DMS153 treated with DMSO at 0.1 percent for 48 hours (cell line): ENCODE results near the gene SELENOP.
A peak's percentile ranks its signal among the peaks of the same experiment; 100 is the strongest.
"Not testable (repeated sequence)": the region's sequence is repeated elsewhere in the genome, so short reads cannot be mapped to it uniquely, and the experiment has no call there.

Experiments
- DNase-seq: peaks from one replicate; lab custom pipeline; 2025; ENCODE audit not compliant: unreplicated experiment; lab: John Stamatoyannopoulos, UW

The SELENOP gene

DNA sequence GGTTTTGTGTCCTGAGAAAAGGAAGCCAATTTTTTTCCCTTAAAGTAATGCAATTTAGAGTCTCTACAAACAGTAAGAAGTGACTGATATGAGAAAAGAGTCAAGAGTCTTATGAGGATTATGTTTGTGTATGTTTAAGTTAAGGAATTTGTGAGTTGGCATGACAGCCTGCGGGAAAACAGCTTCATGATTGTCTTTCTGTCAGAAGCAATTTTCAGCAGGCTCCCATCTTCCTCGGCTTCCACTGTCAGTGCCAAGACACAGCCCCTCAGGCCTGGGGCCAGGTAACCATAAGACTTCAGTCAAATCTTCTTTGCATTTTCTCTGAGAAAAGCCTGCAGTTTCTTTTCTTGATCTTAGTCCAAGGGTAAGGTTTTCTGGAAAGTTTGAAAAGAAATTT, 17.0 kb upstream of the SELENOP start:
- no peak for DNase-seq

DNA sequence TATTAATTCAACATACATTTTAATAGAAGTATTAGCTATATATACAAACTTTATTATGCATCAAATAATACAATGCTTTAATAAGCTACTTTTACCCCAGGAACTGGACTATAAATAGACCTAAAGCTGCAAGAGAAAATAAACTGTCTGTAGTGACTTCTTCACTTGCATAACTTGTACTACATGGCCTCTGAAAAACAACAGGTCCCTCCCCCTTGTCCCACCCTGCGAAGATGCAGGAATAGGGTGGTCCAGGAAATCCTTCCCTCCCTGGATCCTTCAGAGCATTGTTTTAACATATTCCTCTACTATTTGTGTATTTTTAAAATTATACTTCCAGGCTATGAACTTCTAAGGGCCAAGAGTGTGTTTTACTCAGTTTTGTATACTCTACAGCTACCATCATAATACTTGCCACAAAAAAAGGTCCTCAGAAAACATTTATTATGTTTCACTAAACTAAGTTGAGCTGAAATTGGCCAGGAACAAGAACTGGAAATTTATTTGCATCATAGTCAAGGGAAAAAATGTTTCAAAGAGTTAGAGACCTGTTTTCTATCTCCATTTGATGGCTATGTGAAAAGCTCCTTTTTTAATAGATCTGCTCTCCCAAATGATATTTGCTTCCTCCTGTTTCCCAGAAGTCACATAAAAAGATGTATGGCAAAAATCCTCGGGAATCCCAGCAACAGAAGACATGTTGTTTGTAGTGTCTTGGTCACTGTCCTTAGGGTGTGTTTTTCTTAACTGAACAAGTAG, 15.2 kb upstream of the SELENOP start:
- no peak for DNase-seq

DNA sequence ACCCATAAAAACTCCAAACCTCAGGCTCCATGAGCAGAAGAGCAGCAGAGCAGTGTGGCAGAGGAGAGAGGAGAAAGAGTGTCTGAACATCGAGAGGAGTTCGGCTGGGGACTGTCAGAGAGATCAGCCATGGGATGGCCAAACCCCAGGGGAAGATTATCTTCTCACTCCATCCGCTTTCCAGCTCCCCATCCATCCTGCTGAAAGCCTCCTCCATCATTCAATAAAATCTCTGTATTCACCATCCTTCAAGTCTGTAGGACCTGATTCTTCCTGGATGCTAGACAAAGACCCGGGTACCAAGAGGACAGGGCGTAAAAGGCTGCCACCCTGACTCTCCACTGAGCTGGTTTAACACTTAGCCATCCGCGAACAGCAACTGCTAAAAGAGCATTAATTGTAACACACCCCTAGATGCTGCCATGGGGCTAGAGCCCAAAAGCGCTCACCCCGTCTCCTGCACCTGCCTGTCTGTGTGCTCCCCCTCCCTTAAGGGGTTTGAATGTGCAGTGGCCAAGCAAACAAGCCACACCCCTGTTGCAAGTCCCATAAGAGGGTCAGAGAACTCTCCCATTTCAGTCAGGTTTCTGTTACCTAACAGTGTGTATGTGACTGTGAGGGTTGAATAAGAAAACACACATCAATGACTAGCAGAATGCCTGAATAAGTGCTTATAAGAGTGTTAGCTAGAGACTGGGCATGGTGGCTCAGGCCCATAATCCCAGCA, 13.9 kb upstream of the SELENOP start:
- peak; percentile 24 for DNase-seq

DNA sequence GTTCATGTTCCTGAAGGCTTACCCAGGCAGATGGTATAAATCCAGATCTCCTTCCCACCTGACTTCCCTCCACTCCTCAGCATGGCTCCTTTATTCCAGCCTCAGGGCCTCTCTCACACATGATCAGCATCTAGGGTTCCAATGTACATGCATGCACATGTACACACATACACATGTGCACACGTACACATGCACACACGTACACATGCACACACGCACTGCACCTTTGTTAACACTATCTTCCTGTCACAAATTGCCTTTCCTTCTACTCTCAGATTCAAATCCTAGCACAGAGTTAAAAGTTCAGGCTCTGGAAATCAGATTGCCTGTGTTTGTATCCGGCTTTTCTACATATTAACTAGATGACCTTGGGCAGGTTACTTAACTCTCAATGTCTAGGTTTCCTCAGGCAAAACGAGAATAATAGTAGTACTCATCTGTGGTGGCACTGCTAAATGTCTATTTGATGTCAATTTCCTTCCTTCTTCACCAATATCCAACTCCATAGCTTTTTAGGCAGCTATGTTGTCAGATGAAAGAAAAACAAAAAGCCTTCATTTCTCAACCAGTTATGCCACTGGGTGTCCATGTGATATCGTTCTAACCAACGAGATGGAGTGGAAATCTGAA, 12.8 kb upstream of the SELENOP start:
- DNase-seq, result no peak

DNA sequence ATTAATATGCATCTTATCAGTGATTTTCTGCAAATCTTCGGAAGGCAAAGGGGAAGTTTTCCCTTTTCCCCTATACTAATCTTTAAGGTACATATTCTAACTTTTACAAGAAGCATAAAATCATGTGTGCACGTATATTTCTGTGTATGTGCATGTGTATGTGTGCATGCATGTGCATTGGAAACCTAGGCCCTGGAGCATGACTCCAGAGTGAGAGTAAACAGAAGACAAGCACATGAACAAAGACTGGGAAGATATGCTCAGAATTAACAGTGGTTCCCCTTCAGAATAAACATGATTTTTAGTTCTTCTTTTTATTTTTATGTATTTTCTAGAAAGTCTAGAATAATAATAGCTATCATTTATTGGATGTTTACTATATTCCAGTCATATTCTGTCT, 10.9 kb upstream of the SELENOP start:
- no peak for DNase-seq

DNA sequence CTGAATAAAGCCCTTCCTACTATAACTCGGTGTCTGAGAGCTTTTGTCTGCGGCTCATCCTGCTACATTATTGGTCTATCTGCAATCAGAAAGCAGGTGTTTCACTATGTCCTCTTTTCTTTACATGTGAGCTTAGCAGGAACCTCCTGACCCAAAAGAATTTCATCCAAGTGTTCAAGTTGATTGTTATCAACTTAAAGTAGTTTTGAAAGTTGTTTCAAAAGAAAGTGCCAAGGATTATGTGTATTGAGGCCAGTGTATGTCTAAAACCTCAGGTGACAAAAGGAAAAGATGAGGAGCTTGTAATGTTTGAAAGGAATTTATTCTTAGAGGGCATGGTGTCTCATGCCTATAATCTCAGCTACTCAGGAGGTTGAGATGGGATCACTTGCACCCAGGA, 8.1 kb upstream of the SELENOP start:
- no peak for DNase-seq

DNA sequence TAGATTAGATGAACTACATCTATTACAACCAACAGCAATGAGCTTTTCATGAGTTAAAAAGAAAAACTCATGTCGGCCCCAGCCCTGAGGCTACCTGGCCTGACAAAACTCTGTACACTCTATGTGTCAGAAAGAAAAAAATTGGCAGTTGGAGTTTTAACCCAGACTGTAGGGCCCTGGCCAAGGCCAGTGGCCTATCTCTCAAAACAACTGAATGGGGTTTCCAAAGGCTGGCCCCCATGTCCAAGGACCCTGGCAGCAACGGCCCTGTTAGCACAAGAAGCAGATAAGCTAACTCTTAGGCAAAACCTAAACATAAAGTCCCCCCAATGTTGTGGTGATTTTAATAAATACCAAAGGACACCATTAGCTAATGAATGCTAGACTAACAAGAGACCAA, 4.9 kb upstream of the SELENOP start:
- not testable (repeated sequence) for DNase-seq

DNA sequence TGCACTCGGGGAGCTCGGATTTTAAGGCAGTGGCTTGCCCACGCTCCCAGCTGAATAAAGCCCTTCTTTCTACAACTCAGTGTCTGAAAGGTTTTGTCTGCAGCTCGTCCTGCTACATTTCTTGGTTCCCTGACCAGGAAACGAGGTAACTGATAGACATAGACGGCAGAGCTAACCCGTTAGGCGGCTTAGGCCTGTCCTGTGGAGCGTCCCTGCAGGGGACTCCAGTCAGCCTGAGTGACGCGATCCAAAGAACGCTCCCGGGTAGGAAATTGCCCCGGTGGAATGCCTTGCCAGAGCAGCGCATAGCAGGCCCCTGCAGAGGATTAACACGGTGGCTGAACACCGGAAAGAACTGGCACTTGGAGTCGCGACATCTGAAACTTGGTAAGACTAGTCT, 1.8 kb upstream of the SELENOP start:
- no peak for DNase-seq

DNA sequence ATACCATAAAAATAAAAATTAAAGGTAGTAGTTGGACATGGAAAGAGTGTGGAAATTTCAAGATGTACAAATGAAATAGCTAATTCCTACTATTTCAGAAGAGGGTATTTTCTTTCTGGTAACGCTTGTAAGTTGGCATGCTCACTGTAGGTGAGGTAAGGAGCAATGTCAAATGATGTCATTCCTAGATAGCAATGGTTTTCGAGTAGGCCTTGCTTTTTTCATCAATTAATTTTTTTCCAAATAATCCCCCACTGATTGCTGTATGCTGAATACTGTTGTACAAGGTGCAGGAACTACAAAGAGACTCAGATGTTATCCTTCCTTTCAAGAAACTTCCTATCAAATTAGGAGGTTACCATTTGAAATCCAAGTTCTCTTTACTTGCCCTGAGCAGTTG, 928 bp upstream of the SELENOP start:
- DNase-seq, result no peak

DNA sequence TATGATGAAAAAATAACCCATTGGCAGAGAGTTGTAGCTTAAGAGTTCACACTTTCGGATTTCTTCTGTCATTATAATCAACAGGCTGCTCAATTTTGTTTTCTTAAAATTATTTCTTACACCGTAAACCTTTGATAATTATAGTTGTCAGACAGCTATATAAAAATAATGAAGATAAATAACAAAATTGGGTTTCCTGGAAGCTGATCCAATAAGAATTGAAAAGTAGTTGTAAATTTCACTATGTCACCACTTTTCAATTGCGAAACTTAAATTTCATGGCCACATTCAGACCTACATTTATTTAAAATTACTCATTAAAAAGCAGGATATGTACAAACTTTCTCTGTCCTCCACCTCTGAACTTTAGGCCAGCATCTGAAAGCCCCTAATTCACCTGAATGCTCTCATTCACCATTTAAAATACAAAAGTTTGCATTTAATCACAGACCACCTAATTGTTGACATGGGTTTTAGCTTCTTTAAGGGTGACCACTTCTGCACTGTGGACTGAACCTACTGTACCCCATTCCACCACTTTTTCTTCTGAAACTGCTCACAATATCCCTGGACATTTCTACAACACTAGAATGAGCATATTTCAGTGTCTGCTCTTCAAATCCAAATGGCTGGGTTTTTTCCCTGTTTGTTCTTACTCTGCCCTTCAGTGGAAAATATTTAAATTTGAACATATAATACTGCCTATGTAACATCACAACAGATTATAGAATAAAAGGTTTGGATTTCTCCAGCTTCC, 680 bp downstream of the SELENOP start:
- DNase-seq, result no peak

DNA sequence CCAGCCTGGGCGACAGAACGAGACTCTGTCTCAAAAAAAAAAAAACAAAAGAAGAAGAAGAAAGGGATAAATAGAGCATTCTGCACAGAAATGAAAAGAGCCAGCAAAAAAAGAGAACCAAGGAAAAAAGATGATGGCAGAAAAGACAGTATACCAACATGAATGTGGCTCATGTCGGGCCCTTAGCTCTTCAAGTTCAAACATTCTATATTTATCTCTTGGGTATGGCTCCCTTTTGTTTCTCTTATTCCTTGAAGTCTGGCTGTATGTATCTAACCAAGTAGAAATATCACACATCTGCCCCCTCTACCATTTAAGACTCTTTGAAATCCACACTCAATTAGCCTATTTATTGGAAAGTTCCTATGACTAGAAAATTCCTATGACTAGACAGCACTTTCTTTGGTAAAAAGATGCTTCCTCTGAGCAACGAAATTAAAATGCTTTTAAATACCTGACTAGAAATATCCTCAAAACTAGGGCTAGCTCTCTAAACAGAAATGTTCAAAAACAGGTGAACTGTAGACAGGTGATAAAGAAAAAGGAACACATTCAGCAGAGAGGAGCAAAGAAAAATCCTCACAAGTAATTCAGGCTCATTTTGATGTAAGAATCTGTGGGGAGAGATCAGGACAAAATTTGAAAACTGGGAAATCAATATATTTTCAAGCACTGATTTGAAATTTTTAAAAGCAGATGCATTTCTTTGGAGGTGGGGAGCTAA, 2.6 kb downstream of the SELENOP start:
- DNase-seq, result no peak

DNA sequence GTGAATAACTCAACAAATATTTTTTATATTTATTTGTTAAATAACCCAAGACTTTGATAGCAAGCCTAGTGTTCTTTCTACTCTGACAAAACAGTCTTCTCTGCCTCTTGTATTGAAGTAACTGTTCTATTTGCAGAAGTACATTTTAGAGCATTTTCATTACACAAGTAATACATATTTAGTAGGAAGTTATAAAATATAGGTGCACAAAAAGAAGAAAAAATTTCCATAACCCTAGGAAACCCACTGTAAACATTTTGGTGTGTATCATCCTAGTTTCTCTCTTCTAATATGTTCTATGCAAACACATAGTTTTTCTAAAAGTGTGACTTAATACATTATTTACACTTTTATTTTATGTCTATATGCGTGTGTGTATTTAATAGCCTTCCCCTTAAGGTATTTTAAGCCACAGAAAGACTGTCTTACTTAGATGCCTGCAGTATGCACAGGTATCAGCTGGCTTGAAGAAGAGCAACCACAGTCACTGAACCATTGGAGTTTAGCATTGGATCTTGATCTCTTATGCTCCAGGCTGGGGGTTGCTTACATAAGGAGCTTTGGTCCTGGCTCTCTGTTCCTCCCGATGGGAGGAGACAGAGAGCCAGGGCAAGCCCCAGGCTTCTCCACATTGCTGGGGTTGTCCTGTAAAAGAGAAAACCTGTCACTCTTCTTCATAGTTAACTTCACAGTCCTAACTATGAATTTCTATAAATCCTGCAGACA, 3.8 kb downstream of the SELENOP start:
- DNase-seq, result no peak

DNA sequence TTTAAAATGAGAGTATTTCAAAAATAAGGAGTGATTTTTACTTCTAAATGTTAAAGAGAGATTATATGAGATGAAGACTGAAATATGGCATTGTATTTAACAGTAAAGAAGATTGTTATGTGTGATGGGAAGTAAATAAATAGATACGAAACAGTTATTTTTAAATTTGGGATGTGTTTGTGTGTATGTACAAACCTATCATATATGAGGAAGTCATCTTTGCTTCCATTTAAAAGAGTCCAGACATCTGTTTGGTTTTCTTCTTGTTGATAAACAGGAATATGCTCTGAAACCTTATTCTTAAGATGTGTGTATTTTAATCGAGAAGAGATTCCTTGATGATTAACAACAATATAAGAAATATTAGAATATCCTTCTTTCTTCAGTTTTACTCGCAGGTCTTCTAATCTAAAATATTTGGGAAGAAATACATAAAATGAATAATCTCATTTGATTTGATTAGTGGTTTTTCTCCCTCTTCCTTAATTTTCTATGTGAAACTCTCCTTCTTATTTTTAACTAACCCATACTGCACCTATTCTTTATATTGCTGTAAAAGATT, 4.9 kb downstream of the SELENOP start:
- DNase-seq, result no peak

DNA sequence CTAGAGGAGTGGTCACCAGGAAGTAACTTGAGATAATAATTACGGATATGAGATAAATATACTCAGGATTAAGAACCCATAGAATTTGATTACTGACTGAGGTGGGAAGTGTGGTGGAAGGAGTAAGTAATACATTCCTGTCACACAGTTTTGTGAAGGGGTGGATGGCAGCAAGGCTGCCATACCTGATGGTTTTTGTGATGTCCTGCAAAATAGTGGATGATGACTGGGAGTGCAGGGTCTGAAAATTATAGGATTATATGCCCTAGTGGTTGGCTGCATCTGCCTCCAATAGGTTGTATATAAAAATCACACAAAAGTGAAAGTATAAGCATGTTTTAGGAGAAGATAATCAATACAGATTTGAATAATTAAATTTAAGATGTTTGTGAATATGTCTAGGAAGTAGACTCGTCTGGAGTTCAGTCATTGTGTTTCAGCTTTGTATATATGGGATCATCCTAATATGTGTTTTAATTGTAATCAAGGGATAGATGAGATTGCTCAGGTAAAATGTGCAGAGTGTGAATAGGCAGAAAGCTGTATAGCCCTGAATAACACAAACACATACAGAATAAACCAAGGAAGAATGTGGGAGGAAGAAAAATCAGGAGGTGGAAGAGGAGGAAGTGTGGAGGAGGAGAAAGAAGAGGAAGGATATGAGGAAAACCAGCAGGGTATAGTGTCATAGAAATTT, 5.5 kb downstream of the SELENOP start:
- DNase-seq, result no peak

DNA sequence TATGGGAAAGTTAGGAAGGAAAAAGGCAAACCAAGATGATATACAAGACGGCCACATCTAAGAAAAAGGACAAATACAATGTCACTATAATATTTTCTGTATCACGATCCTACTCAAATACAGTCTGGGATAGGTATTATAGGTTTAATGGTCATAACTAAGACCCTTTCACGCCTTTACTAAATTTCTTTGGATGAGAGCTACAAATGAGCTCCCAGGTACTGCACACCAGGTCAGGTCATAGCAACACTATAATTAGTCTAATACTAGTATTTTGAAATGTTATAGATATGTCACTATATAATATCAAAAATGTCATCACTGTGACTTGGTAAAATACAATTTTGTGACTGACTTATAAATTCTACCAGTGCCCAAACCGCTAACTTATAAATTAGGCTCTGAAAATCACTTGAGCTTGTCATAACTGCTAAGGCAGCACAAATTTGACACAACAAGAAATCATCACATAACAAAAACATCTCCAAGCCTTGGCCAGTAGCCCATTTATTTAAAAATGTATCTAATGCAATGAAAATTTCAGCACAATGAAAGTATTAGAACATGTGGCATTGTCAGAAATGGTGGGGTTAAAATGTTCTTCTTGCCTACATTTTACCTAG, 6.9 kb downstream of the SELENOP start:
- DNase-seq, result no peak

DNA sequence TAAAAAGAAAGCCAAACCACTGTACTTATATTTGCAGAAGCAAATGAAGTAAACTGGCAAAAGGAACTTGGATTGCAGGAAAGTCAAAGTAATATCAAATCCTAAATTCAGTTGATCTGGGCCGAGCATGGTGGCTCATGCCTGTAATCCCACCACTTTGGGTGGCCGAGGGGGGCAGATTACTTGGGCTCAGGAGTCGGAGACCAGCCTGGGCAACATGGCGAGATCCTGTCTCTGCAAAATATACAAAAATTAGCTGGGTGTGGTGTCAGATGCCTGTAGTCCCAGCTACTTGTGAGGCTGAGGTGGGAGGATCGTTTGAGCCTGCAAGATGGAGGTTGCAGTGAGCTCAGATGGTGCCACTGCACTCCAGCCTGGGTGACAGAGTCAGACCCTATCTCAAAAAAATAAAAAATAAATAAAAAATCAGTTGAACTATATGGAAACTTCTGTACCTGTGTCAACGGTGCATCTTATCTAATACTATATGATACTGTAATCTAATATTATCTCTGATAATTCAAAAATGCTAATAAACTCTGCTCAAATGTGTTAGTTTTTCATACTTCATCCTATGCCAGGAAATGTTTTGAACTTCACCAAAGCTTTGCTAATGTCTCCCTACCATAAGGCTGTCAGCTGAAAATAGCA, 10.1 kb downstream of the SELENOP start:
- no peak for DNase-seq

DNA sequence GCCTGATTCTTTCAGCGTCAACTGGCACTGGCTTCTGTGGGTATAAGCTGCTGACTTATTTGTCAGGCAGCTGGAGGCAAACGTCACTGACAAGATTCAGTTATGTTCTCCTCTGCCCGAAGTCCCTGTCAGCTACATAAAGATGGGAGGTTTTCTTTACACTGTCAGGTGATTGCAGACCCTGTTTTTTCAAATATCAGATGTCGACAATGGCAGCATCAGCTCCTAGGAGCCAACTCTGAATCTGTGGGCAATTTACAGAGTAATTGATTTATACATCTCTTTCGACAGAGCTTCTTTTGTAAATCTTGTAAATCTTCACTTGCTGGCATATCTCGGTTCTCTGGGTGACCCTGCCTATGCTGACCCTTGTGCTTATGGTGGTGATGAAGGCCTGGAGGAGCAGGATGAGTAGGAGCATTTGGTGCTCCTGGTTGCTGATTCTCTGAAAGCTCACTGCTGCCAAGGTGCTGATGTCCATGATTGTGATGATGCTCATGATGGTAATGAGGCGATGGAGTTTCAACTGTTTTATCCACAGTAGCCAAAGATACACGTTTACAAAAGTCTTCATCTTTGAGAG, 10.9 kb downstream of the SELENOP start:
- no peak for DNase-seq

DNA sequence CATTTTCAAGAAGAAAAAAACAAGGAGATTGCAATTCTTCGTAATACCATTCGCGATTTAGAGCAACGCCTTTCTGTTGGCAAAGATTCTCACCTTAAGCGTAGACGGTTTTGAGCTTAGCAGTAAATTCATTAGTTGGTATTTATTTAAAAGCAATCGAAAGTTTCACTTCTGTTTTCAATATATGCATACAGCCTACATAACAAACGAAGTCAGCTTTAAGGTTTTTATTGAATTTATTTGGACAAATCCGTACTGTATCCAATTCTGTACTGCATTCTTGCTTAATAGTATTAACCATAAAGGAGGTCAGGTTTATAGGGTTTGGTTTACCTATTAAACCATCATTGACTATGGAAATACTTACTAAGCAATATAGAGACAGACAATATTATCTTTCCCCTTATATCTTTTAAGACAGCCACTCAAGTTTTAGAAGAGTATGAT, 12.0 kb downstream of the SELENOP start:
- no peak for DNase-seq
